NCI-H1417 treated with DMSO at 0.1 percent for 48 hours (cell line): Measurements from ENCODE around the gene EFEMP2.

Source experiments
- DNase-seq: peaks from one replicate; lab custom pipeline; 2025; lab: John Stamatoyannopoulos, UW

The EFEMP2 gene

GRCh38 chr11:65884716-65885092 lies 12.1 kb upstream of the EFEMP2 start:
- peak; percentile 37 for DNase-seq

- no peak for DNase-seq
Measured at GRCh38 chr11:65883786-65884715, 11.5 kb upstream of the EFEMP2 start.

- no peak for DNase-seq
Measured at GRCh38 chr11:65883058-65883761, 10.6 kb upstream of the EFEMP2 start.

- DNase-seq, result no peak
Measured at GRCh38 chr11:65882120-65883057, 9.8 kb upstream of the EFEMP2 start.

GRCh38 chr11:65880844-65881421 lies 8.3 kb upstream of the EFEMP2 start:
- DNase-seq, result no peak

- DNase-seq, result no peak
Measured at GRCh38 chr11:65880027-65880426, 7.4 kb upstream of the EFEMP2 start.

- DNase-seq, result no peak
Measured at GRCh38 chr11:65879617-65880016, 7.0 kb upstream of the EFEMP2 start, which contains the start of gene CTSW. Gene CTSW, plus strand, starts transcription at chr11:65879837. Its CDS starts 18 bp downstream, at chr11:65879855.

- peak; percentile 82 for DNase-seq
Measured at GRCh38 chr11:65873318-65874156, 937 bp upstream of the EFEMP2 start.

GRCh38 chr11:65871811-65872548 lies 620 bp downstream of the EFEMP2 start:
- no peak for DNase-seq

GRCh38 chr11:65870706-65871681 lies 1.6 kb downstream of the EFEMP2 start:
- DNase-seq, result no peak

GRCh38 chr11:65870307-65870658 lies 2.3 kb downstream of the EFEMP2 start:
- no peak for DNase-seq

- no peak for DNase-seq
Measured at GRCh38 chr11:65869643-65870306, 2.8 kb downstream of the EFEMP2 start.

GRCh38 chr11:65868907-65869306 lies 3.7 kb downstream of the EFEMP2 start:
- DNase-seq, result no peak

GRCh38 chr11:65868076-65868667 lies 4.4 kb downstream of the EFEMP2 start:
- no peak for DNase-seq

GRCh38 chr11:65867284-65868071 lies 5.1 kb downstream of the EFEMP2 start:
- DNase-seq, result no peak

GRCh38 chr11:65866509-65867283 lies 5.9 kb downstream of the EFEMP2 start:
- no peak for DNase-seq
